ENCODE measurements around the gene C19orf81. TPM values are rescaled to one million over a fixed set of nuclear protein-coding genes. Genes with fewer than 3 reads are reported as not detected.

Gene C19orf81
- total and polyA plus RNA-seq, 2 donors (not counting 3 experiments of a cell fraction or from before 2014, with no cell fraction given): 0.79 to 2.5 TPM

GRCh38 chr19:50644315-50644915, 4.8 kb upstream of the C19orf81 start:
- peaks cover 5 to 7% of the 10 kb centered on the region in 2 experiments for H3K27me3 ChIP-seq (ENCODE audit: control insufficient read depth in 2 of 2, insufficient read depth in 2 of 2, low read length in 2 of 2)
- no TSS peak for BruUV-seq (replicated peaks)
- H3K9ac ChIP-seq (replicated peaks; ENCODE audit: extremely low read depth, insufficient read depth, low read length): no peak overlapping the region
- CTCF ChIA-PET: no interaction called here
- no peaks in the 10 kb centered on the region for H3K4me1 ChIP-seq (ENCODE audit: control insufficient read depth, extremely low read depth, insufficient read depth, low read length)
- FAIRE-seq: no peak
- no peak overlapping the region for H3K4me3 ChIP-seq (replicated peaks in 1 of 3; ENCODE audit: insufficient read depth in 1 of 3, low read depth in 1 of 3, low read length in 3 of 3)
- POLR2A ChIA-PET: no interaction called here
- no peaks in the 10 kb centered on the region for H3K9me1 ChIP-seq (replicated peaks; ENCODE audit: control insufficient read depth, extremely low read depth, insufficient read depth, low read length)
- no peaks in the 10 kb centered on the region for H3K79me2 ChIP-seq (ENCODE audit: control insufficient read depth, insufficient read depth, low read length)
- dilution Hi-C loops (cut with MboI; ENCODE audit: extremely low pct_ligation_motif_present, low sequenced_read_pairs) (no loop called here), intact Hi-C loops (cut with micrococcal nuclease) (no loop called here)
- H2AFZ ChIP-seq (ENCODE audit: low read depth, low read length): no peak overlapping the region
- H4K20me1 ChIP-seq (replicated peaks; ENCODE audit: control insufficient read depth, extremely low read depth, insufficient read depth, low read length): no peaks in the 10 kb centered on the region
- no peaks in the 10 kb centered on the region for H3K36me3 ChIP-seq (ENCODE audit: control insufficient read depth in 2 of 2, extremely low read depth in 1 of 2, insufficient read depth in 2 of 2, low read length in 2 of 2)
- H3K27ac ChIP-seq (ENCODE audit: insufficient read depth, low read depth, low read length): no peak overlapping the region
- no peak overlapping the region for H3K4me2 ChIP-seq (ENCODE audit: insufficient read depth, low read length)
- no peak for DNase-seq (ENCODE audit: low read depth, low spot score)
- no peaks in the 10 kb centered on the region for H3K9me3 ChIP-seq (replicated peaks; ENCODE audit: control insufficient read depth, insufficient read depth, low read length)
- TF ChIP-seq FOS (IDR thresholded peaks at IDR 0.05; ENCODE audit: borderline replicate concordance, insufficient read depth, low read length) (no peak), MYC (IDR thresholded peaks at IDR 0.05; ENCODE audit: low read depth, low read length) (no peak), POLR2A (IDR thresholded peaks at IDR 0.05; ENCODE audit: low read depth, low read length) (no peak), POLR2AphosphoS5 (IDR thresholded peaks at IDR 0.05; ENCODE audit: insufficient read depth, low read depth, low read length) (no peak), GATA2 (IDR thresholded peaks at IDR 0.05; ENCODE audit: insufficient read depth, insufficient read length, low read depth, low read length) (no peak), CTCF (IDR thresholded peaks at IDR 0.05; ENCODE audit: extremely low read depth in 1 of 2, insufficient read depth in 1 of 2, low read depth in 1 of 2, low read length in 2 of 2) (no peak)

- BruUV-seq (replicated peaks): no TSS peak
- no peak for FAIRE-seq
- no peaks in the 10 kb centered on the region for H3K9me3 ChIP-seq (replicated peaks; ENCODE audit: control insufficient read depth, insufficient read depth, low read length)
- DNase-seq (ENCODE audit: low read depth, low spot score): no peak
- no peak overlapping the region for H3K9ac ChIP-seq (replicated peaks; ENCODE audit: extremely low read depth, insufficient read depth, low read length)
- no peaks in the 10 kb centered on the region for H3K4me1 ChIP-seq (ENCODE audit: control insufficient read depth, extremely low read depth, insufficient read depth, low read length)
- ChIA-PET CTCF (no interaction called here), POLR2A (no interaction called here)
- H2AFZ ChIP-seq (ENCODE audit: low read depth, low read length): no peak overlapping the region
- TF ChIP-seq POLR2A (IDR thresholded peaks at IDR 0.05; ENCODE audit: low read depth, low read length): no peak
- no peak for TF ChIP-seq JUN (IDR thresholded peaks at IDR 0.05; ENCODE audit: borderline replicate concordance, insufficient read depth, insufficient read length, low read depth)
- no peak for TF ChIP-seq MAX (IDR thresholded peaks at IDR 0.05; ENCODE audit: insufficient read depth, insufficient read length)
- TF ChIP-seq MYC (IDR thresholded peaks at IDR 0.05; ENCODE audit: low read depth, low read length): no peak
- no peak for TF ChIP-seq CTCF (IDR thresholded peaks at IDR 0.05; ENCODE audit: extremely low read depth in 1 of 2, insufficient read depth in 1 of 2, low read depth in 1 of 2, low read length in 2 of 2)
- no peak for TF ChIP-seq GATA2 (IDR thresholded peaks at IDR 0.05; ENCODE audit: insufficient read depth, insufficient read length, low read depth, low read length)
- TF ChIP-seq EZH2 (IDR thresholded peaks at IDR 0.05; ENCODE audit: borderline replicate concordance, low read depth, low read length, severe bottlenecking): no peak
- no peak for TF ChIP-seq FOS (IDR thresholded peaks at IDR 0.05; ENCODE audit: borderline replicate concordance, insufficient read depth, low read length)
- no peak for TF ChIP-seq POLR2AphosphoS5 (IDR thresholded peaks at IDR 0.05; ENCODE audit: insufficient read depth, low read depth, low read length)
- H3K36me3 ChIP-seq (ENCODE audit: control insufficient read depth in 2 of 2, extremely low read depth in 1 of 2, insufficient read depth in 2 of 2, low read length in 2 of 2): no peaks in the 10 kb centered on the region
- H3K79me2 ChIP-seq (ENCODE audit: control insufficient read depth, insufficient read depth, low read length): no peaks in the 10 kb centered on the region
- H4K20me1 ChIP-seq (replicated peaks; ENCODE audit: control insufficient read depth, extremely low read depth, insufficient read depth, low read length): no peaks in the 10 kb centered on the region
- dilution Hi-C loops (cut with MboI; ENCODE audit: extremely low pct_ligation_motif_present, low sequenced_read_pairs): no loop called here
- peaks cover 2% of the 10 kb centered on the region in 2 experiments for H3K27me3 ChIP-seq (ENCODE audit: control insufficient read depth in 2 of 2, insufficient read depth in 2 of 2, low read length in 2 of 2)
- H3K4me2 ChIP-seq (ENCODE audit: insufficient read depth, low read length): no peak overlapping the region
- no peak overlapping the region for H3K27ac ChIP-seq (ENCODE audit: insufficient read depth, low read depth, low read length)
- intact Hi-C loops (cut with micrococcal nuclease): no loop called here
- H3K9me1 ChIP-seq (replicated peaks; ENCODE audit: control insufficient read depth, extremely low read depth, insufficient read depth, low read length): no peaks in the 10 kb centered on the region
- H3K4me3 ChIP-seq (replicated peaks in 1 of 3; ENCODE audit: insufficient read depth in 1 of 3, low read depth in 1 of 3, low read length in 3 of 3): no peak overlapping the region
These were observed 4.1 kb upstream of the C19orf81 start for GRCh38 chr19:50645107-50645506.

Measured in endothelial cell of umbilical vein (primary cell).